SH-SY5Y (cell line): ENCODE measurements around the gene OR6J1.

ENCODE experiments used
- GATA2 ChIP-seq: IDR thresholded peaks from 2 replicates; pipeline ENCODE4 v1.6.1; 2011; ENCODE audit warnings: mild to moderate bottlenecking, low read depth, low read length
- GATA3 ChIP-seq: IDR thresholded peaks from 2 replicates; pipeline ENCODE4 v1.6.1; 2011; ENCODE audit warnings: low read depth, mild to moderate bottlenecking, low read length, moderate library complexity

The OR6J1 gene

DNA sequence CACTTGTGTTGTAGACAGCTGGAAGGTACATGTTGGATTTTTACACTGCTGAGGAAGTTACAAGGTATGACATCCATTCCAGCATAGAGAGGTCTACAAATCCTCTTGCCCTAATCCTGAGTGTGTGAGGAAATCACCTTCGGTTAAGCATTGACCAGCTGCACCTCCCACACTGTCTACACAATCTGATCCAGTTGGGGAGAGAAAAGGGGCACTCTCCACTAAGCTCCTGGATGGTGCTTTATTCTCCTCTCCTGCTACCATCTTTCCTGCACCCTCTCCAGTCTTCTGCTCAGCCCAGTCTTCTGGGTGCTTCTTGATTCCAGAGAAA, at the start of gene OR6J1:
Gene OR6J1 (minus strand): TSS at position 48 of the 331 bp plus-strand sequence. CDS start 9,541 bp downstream, outside the sequence.
- no peak for TF ChIP-seq GATA3

- TF ChIP-seq GATA3 (no peak), GATA2 (no peak)
Measured at GRCh38 chr14:22692194-22692593, 48.0 kb upstream of the OR6J1 start.

DNA sequence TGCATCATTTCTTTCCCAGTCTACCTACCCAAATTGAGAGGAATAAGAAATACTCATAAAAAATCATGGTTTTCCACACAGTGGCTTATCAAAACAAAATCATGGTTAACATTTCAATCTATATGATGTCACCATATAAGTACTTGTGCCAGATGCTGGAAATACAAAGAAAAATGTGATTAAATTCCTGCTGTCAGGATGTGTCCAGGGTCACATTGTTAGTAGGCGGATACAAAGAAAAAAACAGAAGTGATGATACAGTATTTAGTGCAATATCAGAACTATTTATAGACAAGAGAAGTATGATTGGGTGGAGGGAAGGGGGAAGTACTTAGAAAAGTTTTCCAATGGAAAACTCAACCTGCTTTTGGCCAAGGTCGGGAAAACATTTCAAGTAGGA, 47.0 kb upstream of the OR6J1 start:
- TF ChIP-seq GATA2 (no peak), GATA3 (no peak)

GRCh38 chr14:22689199-22689598, 45.0 kb upstream of the OR6J1 start:
- TF ChIP-seq GATA3 (no peak), GATA2 (no peak)

DNA sequence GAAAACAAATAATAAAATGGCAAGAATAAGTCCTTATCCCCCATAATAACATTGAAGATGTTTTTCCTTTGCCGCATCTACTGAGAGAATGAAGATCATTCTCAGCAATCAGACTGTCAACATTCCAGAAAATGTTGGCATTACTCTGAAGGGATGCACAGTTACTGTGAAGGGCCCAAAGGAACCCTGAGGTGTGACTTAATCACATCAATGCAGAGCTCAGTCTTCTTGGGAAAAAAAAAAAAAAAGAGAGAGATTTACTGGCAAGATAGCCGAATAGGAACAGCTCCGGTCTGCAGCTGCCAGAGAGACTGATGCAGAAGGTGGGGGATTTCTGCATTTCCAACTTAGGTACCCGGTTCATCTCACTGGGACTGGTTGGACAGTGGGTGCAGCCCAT, 41.3 kb upstream of the OR6J1 start:
- TF ChIP-seq GATA2 (no peak; the same call in 1 of the 2 replicates), GATA3 (no peak)

DNA sequence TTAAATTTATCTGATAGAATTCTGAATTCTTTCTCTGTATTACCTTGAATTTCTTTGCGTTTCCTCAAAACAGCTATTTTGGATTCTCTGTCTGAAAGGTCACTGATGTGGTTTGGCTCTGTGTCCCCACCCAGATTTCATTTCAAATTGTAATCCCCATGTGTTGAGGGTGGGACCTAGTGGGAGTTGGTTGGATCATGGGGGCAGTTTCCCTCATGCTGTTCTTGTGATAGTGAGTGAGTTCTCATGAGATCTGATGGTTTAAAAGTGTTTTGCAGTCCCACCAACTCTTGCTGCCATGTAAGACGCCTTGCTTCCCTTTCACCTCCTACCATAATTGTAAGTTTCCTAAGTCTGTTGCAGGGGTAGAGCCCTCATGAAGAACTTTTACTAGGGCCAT, 34.1 kb upstream of the OR6J1 start:
- TF ChIP-seq GATA3 (no peak), GATA2 (no peak)

- no peak for TF ChIP-seq GATA2
- no peak for TF ChIP-seq GATA3
Measured at GRCh38 chr14:22671622-22672021, 27.5 kb upstream of the OR6J1 start.

DNA sequence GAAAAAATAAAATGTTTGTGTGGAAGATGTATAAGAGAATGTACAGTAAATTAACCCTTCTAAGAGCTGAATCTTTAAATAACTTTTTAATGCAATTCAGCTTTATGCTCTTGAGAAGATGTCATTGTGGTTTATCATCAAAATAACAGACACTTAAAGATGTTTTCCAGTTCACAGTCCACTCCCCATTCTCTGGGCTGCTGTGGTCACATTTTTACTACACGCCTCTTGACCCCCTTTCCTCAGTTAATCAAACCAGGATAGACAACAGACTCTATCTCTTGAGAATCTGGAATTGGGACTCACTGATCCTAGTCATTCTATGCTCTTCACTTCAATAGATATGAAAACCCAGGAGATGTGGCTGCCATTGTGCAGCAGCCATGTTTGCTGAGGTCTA, 24.7 kb upstream of the OR6J1 start:
- no peak for TF ChIP-seq GATA3
- no peak for TF ChIP-seq GATA2

GRCh38 chr14:22668417-22668816, 24.3 kb upstream of the OR6J1 start:
- TF ChIP-seq GATA3 (no peak), GATA2 (no peak)

GRCh38 chr14:22667881-22668280, 23.7 kb upstream of the OR6J1 start:
- TF ChIP-seq GATA3: no peak
- no peak for TF ChIP-seq GATA2

DNA sequence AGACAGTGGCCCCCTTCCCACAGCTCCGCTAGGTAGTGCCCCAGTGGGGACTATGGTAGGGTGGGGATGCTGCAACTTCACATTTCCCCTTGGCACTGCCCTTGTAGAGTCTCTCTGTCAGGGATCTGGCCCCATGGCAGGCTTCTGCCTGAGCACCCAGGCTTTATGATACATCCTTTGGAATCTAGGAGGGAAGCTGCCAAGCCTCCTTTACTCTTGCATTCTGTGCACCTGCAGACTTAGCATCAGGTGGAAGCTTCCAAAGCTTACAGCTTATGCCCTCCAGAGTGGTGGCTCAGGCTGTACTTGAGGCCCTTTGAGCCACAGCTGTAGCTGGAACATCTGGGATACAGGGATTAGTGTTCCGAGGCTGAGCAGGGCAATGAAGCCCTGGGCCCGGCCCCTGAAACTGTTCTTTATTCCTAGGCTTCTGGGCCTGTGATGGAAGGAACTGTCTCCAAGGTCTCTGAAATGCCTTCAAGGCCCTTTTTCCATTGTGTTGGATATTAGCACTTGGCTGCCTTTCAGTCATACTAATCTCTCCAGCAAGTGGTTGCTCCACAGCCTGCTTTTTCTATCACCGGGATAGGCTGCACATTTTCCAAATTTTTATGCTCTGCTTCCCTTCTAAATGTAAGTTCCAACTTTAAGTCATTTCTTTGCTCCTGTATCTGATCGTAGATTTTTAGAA, 22.2 kb upstream of the OR6J1 start:
- no peak for TF ChIP-seq GATA2
- no peak for TF ChIP-seq GATA3

DNA sequence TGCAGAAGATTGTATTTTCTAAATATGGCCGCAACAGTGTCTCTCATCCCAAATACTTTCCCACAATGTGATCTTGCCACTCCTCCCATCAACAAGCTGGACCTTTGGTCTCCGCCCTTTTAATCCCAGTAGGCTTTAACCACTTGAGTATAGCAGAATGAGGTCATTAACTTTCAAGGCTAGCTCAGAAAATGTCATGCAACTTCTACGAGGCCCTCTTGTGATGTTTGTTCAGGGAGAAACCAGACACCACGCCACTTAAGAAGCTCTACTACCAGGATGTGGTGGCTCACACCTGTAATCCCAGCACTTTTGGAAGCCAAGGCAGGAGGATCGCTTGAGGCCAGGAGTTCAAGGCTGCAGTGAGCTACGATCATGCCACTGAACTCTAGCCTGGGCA, 20.1 kb upstream of the OR6J1 start:
- TF ChIP-seq GATA3 (no peak), GATA2 (no peak)

- TF ChIP-seq GATA2 (no peak), GATA3 (no peak)
Measured at GRCh38 chr14:22660654-22661053, 16.5 kb upstream of the OR6J1 start.

- TF ChIP-seq GATA3 (no peak), GATA2 (no peak)
Measured at GRCh38 chr14:22658946-22659345, 14.8 kb upstream of the OR6J1 start.

DNA sequence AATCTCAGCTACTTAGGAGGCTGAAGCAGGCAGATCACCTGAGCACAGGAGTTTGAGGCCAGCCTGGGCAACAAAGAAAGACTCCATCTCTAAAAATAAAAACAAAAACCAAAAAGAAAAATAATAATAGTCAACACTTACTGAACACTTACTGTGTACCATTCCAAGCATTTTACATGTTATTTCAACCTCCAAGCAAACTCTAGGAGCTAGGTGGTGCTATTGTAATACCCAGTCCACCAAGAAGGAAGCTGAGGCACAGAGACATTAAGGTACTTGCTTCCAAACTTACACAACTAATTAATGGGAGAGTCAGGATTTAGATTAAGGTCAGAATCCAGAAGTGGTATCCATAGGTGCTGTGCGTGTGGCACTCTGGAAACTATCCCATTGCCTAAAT, 13.7 kb upstream of the OR6J1 start:
- TF ChIP-seq GATA2 (no peak), GATA3 (no peak)

GRCh38 chr14:22656945-22657731, 13.0 kb upstream of the OR6J1 start:
- TF ChIP-seq GATA2 (no peak), GATA3 (no peak)
